UCSD-AML1 (cell line): Measurements from ENCODE around the gene THSD8.

Source experiments
- DNase-seq: peaks from one replicate; lab custom pipeline; 2025; ENCODE audit not compliant: unreplicated experiment; lab: John Stamatoyannopoulos, UW

Gene THSD8

GRCh38 chr19:12779162-12779993, 22.5 kb upstream of the THSD8 start:
- DNase-seq, result peak; percentile 59

GRCh38 chr19:12782174-12782423, 19.8 kb upstream of the THSD8 start:
- DNase-seq, result no peak

DNA sequence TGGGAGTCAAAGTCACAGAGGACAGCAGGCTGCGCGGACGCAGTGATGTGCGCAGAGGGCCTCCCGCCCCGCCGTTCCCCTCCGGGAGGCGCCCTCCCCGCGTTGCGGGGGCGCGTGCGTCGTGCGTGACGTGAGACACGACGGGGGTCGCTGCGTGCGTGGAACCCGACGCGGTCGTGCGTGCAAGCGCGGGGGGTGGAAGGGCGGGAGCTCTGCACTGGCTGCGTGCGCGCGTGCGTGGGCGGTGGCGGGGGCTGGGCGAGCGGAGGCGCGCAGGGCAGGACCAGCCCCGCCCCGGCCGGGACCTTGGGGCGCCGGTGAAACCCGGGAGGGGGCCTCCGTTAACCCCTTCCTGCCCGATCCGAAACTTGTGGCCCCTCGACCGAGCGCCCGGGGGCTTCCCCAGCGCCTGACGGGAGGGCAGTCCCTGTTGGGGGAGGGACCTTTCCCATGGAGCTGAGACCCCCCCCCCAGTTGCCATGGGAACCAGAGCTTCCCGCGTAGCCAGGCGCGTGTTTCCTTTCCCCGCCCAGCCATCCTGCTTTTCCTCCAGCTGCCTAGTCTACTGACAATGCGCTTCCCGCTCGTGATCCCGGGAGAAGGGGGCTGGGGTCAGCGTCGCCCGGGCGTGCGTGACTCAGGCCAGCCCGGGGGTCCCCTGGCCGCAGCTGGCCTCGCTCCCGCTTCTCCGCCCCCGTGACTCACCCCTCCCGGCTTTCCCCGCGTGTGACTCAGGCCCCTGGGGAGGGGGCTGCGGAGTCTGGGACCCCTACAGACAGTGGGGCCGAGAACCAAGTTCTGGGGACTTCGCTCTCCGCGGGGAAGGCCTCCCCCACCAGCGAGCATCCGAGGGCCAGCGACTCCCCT, 19.2 kb upstream of the THSD8 start:
- peak; percentile 89 for DNase-seq

DNA sequence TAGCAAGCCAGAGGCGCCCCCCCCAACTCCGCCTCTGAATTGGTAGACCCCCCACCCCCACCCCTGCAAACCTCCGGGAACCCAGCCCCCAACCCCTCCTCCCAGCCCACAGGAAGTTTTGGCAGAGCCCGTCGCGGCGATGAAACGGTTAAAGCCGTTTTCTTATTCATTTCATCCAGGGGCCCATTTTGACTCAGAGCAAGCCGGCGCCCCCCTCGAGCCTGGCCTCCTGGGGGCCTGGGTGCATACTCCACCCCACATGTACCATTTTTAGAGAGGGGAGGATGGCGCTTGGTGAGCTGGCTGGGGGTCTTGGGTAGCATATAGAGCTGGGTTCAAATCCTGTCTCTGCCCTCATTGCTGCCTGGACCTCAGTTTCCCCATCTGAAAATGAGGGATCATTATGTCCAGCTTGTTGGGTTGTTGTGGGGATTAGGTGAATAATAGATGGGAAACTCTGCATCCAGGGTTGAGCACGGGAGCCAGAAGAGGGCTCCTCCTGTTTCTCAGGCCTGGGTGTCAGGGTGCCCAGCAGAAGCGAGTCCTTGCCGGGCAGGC, 18.5 kb upstream of the THSD8 start:
- no peak for DNase-seq

DNA sequence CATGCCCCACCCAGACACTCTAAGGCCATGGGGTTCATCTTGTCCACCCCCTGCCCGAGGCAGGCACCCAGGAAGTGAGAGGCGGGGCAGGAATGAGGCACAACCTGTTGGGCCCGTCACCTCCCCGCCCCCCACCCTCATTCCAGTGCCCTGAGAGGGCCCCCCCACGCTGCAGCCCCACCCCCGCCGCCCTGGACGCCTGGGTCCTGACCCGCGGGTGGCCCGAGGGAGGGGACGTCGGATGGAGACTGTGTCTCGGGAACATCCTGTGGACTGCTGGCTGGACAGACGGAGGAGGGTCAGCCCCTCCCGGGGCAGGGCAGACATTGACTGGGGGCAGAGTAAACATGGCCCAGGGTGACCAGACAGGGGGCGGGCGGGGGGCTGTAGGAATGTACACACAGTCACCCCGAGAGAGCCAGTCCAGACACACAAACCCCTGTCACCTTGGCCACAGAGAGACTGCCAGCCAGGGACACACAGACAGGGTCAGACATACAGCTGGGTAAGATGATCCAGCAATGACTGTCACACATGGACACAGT, 17.9 kb upstream of the THSD8 start:
- no peak for DNase-seq

DNA sequence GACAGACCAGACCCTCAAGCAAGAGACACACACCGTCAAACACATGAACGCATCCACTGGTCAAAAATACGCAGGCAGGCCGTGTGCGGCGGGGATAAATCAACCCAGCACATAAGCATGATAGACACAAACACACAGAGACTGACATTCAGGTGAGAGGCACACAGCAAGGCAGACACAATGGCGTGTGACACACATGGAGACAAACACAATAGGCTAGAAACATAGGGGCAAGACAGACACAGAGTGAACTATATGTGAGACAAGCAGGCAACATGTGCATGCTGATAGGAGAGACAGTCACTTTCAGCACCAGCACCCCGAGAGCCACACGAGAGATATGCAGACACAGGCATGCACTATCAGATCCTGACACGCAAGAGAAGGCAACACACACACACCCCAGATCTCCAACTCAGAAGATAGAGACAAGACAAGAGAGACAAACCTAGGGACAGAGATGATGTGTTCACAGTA, 17.4 kb upstream of the THSD8 start:
- no peak for DNase-seq

DNA sequence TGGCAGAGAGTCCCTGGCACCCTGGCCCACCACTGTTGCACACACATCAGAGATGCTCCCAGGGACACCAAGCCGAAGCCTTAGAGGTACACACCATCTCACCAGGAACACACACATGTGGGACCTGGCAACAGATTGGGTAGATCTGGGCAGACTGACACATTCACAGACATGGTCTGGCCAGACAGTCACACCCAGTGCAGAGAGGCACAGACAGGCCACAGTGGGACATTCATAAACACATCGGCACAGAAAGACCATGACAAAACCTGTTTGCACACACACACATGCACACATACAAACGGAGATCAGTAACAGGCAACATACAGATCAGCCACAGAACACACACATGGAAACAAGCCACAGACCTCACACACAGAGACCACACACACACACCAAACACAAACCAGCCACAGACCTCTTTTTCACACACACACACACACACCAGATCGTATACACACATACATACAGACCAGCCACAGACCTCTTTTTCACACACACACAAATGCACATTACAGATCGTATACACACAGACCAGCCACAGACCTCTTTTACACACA, 16.9 kb upstream of the THSD8 start:
- DNase-seq, result no peak

GRCh38 chr19:12785431-12786031, 16.3 kb upstream of the THSD8 start:
- peak; percentile 74 for DNase-seq

GRCh38 chr19:12786141-12786870, 15.6 kb upstream of the THSD8 start:
- peak; percentile 76 for DNase-seq

GRCh38 chr19:12786952-12787351, 14.9 kb upstream of the THSD8 start:
- DNase-seq, result no peak

- DNase-seq, result no peak
These were observed 14.4 kb upstream of the THSD8 start for GRCh38 chr19:12787458-12787857.

DNA sequence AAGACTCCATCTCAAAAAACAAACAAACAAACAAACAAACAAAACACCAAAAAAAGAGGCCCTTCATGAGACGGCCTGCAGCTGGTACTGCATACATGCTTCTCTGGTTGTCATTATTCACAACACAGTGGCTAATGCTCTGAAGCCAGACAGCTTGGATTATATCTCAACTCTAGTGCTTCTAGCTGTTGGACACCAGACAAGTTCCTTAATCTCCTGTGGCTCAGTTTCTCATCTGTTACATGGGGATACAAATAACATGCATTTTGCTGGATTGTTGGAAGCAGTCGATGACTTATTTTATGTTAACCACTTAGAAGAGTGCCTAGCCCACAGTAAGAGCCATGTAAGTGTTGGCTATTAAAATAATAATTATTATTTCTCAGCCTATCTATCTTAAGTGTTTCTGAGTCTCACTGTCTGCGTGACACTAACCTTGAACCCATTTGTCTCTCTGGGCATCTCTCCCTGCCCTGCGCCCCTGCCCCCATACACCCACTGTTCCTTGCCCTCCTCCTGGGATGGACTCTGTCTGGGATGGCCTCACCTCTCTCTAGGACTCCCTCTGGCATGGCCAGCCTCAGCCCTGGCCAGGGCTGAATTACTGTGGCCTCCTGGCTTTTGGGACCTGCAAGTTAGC, 13.7 kb upstream of the THSD8 start:
- DNase-seq, result no peak

GRCh38 chr19:12788682-12789097, 13.2 kb upstream of the THSD8 start:
- DNase-seq, result peak; percentile 72

DNA sequence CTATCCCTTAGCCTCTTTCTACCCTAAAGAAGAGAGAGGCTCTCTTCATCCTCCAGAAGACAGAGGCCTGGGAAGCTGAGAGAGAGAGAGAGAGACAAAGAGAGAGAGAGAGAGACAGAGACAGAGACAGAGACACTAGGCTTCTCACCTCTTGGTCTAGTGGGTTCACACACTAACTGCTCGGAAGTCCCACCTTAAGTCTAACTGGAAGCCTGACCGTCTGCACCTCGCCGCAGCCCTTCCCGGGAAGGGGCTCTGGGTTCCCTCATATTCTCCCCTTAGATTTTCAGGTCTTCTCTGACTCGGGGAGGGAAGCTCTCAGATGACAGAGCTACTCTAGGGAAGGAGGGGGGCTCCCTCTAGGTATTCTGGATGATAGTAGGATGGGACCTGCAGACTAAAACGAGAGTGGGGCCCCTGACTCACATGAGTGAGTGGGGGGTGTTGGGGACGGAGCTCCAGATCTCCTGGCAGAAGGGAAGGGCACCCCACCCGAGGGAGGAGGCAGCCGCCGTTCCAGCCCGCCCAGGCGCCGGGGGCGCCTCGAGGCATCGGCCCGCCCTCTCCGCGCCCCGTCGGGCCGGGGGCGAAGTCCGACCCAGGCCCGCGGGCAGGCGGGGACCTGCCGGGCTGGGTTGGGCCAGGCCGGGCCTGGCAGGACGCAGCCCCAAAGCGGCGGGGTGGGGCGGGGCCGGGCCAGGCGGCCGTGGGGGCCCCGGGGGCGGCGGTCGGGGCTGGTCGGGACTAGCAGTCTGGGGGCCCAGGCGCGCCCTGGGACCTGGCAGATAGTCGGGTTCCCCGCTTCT, 12.6 kb upstream of the THSD8 start:
- DNase-seq, result no peak

DNA sequence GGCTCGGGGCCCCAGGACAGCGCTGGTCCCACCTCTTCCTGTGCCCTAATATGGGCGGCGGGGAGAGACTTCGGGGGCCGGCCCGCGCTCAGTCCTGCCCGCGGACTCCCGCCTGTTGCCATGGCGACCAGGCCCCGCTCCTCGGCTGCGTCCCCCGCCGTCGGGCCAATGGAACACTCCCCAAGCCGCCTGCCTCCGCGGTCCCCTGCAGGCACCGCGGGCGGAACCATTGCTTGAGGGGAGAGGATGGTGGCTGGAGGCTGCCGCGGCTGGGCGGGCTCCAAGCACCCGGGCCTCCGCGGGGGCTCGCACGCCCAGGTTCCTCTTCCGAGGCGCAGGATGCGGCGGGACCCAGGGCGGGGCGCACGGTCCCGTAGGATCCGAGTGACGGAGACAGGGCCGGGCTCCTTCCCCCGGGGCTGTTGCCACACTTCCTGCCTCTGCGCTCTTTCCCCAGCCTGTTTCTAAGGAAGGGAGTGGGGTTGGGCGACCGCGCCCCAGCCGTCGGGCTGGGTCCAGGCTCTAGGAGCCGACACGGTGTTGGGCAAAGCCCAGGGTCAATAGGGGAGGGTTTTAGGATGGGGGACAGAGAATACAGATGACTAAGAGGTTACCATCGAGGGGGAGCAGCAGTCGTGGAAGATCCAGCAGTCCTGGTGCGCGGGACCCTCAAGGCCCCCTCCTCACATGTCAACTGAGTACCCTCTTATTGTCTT, 11.8 kb upstream of the THSD8 start:
- peak; percentile 96 for DNase-seq

DNA sequence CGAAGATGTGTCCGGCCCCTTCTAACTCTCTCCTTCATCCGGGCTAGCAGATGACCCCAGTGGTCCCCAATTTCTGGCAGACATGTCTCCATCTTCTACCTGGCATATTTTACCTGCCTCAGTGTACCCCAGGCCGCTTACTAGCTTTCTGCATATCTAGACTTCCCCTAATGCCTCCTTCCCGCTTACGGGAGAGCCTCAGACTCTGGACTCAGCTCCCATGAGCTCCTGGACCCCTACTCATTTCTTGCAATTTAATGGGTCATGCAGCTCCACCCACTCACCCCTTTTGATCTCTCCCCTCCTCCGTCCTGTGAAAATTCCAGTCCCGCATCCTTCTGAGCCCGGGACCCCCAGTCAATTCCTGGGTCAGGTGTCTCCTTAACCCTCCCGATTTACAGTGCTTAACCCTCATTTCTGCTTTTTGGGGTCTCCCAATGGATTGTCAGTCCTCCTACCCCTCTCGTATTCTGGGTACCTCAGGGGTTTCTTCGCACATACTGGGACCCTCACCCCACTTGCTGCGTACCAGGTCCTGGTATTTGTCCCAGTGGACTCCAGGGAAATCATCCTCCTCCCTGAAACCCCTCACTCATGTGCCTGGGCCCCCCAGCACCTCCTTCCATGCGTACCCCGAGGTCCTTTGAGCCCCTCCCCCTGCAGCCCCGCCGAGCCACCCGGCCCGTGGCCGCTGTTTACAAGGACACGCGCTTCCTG, 11.1 kb upstream of the THSD8 start:
- no peak for DNase-seq

DNA sequence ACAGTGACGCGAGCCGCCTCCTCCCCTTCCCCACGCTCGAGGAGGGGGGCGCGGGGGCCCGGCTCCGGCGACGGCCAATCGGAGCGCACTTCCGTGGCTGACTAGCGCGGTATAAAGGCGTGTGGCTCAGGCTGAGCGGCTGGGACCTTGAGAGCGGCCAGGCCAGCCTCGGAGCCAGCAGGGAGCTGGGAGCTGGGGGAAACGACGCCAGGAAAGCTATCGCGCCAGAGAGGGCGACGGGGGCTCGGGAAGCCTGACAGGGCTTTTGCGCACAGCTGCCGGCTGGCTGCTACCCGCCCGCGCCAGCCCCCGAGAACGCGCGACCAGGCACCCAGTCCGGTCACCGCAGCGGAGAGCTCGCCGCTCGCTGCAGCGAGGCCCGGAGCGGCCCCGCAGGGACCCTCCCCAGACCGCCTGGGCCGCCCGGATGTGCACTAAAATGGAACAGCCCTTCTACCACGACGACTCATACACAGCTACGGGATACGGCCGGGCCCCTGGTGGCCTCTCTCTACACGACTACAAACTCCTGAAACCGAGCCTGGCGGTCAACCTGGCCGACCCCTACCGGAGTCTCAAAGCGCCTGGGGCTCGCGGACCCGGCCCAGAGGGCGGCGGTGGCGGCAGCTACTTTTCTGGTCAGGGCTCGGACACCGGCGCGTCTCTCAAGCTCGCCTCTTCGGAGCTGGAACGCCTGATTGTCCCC, 10.4 kb upstream of the THSD8 start, which contains the start of gene JUNB:
Gene JUNB, plus strand, starts transcription at position 142 of the 706 bp plus-strand sequence. Its CDS starts 286 bp downstream, at position 428.
- DNase-seq, result peak; percentile 97
